HG03139 (cell line): ENCODE data around the gene PAIP2.
"Not testable (repeated sequence)": the region's sequence is repeated elsewhere in the genome, so short reads cannot be mapped to it uniquely, and the experiment has no call there.

Source experiments
- ATAC-seq: cut with Tn5 transposase; IDR thresholded peaks from one replicate; pipeline ENCODE4 v1.9.1; 2021; ENCODE audit not compliant: unreplicated experiment

The PAIP2 gene

GRCh38 chr5:139377226-139377625 lies 35.6 kb downstream of the PAIP2 start:
- no peak for ATAC-seq

GRCh38 chr5:139378101-139378825 lies 36.6 kb downstream of the PAIP2 start:
- ATAC-seq = no peak

GRCh38 chr5:139378941-139379361 lies 37.3 kb downstream of the PAIP2 start:
- no peak for ATAC-seq

GRCh38 chr5:139379626-139380449 lies 38.2 kb downstream of the PAIP2 start:
- ATAC-seq = no peak

DNA sequence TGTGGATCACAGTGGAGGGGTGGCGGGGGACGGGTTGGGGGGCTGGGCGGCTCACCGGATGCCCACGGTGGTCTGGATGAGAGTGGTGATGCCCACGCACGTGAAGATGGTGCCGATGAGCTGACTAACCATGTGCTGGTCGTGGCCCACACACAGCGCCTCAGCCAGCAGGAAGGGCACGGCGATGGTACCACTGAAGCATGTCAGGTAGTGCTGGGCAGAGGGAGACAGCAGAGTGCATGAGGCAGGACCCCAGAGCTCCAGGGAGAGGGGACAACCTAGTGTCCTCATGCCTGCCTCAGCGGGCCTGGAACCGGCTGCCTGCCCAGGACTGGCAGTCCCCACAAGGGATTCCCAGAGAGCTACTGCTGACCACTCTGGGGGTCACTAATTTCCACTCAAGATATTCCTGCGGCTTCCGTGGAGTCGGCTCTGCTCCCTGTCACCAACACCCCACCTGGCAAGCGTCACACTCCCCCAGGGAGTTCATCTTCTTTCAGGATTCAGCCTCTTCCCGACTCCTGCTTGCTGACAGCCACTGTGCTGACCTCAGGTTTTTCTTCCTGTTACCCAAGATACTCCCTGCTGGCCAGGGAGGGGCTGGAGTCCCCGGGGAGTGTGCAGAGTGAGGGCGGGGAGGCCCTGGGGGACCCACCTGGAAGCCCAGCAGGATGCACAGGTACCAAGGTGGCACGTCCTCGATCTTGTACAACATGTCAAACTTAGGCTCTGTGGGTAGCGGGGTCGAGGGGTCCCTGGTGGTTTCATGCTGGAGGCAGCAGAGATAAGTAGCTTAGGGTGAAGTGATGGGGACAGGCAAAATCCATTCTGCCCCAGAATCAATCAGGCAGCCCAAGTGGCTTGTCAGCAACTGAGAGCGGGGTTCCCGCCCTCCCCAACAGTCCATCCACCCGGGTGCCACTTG lies 40.4 kb downstream of the PAIP2 start:
- ATAC-seq = no peak

GRCh38 chr5:139382807-139383206 lies 41.2 kb downstream of the PAIP2 start:
- no peak for ATAC-seq

DNA sequence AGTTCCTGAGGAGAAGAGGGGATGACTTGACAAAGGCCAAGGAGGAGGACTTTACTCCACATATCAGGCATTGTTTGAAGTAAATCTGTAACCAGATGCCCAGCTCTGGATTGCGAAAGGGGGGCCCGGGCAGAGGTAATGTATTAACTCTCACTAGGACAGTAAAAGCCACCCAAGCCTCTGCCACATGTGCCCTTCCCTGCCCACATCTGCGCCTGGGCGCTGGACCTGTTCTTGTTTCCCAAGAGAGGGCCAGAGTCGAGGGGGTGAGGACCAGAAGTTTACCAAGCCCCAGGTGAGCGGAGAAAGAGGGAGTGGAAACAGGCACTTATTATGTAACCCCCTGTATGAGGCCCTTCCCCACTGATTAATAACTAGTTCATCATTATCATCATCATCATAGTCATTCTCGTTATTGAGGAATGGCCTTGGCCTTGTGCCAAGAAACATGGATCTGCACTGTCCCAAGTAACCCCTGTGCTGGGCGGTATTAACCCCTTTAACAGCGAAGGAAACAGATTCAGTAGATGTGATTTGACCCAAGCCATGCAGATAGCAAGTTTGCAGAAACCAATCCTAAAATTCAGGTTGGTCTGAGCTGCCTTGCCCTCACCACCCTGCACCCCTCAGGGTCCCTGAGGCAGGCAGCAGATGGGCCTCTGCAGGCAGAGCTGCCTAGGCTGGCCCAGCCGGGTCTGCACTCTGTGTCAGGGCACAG lies 41.8 kb downstream of the PAIP2 start, which contains the start of gene SLC23A1:
TSS of gene SLC23A1 (minus strand) at position 23 of the 718 bp plus-strand sequence. CDS start 44 bp downstream, outside the sequence.
- no peak for ATAC-seq

DNA sequence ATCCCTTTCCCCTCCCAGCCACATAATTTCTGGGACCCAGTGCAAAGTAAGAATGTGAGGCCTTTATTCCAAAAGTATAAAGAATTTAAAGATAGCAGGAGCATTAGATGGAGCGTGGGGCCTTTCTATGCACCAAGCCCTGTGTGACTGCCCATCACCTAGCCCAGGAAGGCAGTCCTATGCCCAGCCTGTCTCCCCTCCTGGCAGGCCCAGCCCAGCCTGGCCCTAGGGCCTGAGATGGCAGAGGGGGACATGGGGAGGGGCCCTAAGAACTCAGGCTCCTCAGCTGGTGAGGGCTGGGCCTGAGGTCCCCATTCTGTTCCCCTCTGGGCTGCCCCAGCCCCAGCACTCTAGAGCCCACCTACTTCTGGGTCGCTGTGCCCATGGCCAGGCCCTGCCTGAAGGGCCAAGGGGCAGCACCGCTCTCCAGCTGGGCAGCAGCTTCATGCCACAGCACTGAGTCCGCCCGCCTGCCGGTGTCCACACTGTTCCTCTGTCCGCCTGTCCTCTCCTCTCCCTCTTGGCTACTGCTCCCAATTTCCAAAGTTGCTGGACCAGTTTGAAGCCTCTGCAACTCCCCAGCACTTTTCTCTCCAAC lies 42.4 kb downstream of the PAIP2 start:
- ATAC-seq = no peak

DNA sequence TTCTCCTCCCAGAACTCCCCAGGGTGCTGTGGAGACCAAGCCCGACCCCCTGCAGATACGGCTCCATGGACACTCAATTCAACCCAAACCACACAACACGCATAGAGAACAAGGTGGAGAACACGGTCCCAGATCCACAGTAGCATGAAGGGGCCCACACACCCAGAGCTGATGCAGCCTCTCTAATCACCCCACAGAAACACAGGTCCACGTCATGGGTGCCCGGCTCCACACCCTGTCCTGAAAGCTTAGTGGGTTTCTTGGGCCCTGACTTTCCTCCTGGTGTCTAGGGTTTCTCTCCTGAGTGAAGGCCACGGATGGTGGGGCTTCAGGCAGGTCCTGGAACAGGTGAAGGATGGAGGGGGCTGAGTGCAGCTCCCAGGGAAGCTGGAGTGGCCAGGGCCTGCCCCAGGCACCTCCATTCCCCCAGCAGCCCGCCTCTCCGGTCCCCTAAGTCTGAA lies 43.0 kb downstream of the PAIP2 start:
- ATAC-seq = no peak

DNA sequence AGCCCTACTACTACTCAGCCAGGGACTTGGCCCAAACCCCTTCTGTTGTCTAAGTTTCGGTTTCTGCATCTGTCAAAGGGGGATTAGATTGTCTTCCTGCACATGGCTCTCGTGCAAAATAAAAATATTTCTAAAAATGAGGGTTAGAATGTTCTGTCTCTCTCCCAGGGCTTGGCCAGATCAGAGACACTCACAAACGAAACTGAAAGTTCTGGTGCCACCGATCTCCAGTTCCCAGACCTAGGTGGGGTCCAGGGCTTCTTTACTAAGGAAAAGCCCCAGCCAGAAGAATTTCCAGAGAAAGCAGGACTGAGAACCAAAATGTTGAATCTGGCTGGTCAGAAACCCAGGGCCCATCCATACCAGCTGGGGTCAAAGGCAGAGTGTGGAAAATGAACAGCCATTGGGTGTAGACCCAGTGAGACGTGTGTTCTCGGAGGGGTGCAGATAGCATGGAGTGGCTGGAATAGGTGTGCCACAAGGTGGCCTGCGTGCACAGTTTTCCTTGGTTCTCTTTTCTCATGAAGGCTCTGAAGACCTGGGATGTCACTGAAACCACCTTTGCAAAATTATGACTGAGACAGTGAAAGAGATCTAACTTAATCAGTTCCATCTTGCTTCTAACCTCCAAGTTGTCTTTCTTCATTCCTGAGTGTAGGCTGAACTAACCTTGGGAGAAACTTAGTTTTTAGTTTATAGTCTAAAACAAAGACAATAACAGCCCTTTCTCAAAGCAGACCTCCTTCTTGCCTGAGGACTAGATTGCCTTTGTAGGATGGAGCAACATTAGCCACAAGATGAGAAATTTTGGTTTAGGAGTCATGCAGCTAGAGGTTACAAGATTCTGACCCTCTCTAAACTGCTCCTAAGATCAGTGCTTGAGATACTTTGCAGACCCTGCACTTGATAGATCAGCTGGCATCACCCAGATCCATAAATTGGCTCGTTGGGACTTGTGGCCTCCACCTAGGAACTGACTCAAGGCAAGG lies 43.7 kb downstream of the PAIP2 start:
- ATAC-seq = no peak

- no peak for ATAC-seq
Measured at GRCh38 chr5:139386050-139386438, 44.4 kb downstream of the PAIP2 start.

GRCh38 chr5:139386956-139387355 lies 45.3 kb downstream of the PAIP2 start:
- not testable (repeated sequence) for ATAC-seq

- no peak for ATAC-seq
Measured at GRCh38 chr5:139387611-139388197, 46.0 kb downstream of the PAIP2 start.

DNA sequence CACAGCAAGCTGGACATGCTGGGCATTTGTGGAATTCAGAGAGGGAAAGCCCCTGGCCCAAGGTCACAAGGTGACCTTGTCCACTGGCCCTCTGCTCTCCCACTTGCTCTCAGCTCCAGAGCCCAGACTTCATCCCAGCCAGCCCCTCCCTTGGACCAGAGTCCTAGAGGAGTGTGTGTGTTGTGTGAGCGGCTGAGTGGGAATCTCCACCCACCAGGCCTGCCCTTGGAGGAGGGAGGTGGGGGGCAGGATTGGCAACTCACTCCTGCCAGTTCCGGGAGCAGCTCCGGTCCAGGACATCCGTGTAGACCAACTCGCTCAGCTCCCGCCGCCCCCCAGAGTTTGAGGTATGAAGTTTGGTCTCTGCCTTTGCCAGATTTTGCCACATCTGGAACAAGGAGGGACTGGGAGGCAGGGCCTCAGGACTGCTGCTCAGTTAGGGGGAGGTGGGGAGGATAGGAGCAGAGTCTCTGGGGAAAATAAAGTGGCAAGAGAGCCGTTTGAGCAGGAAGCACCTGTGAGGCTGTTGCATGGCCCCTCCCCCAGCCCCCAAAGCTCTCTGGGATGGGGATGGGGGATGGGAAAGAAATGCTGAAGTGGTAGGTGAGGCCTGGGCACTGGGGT lies 46.7 kb downstream of the PAIP2 start:
- no peak for ATAC-seq

- ATAC-seq = peak; percentile 28
Measured at GRCh38 chr5:139389701-139390638, 48.3 kb downstream of the PAIP2 start, which contains the start of gene MZB1. Gene MZB1 (minus strand): TSS chr5:139389913. CDS start chr5:139389856, 57 bp downstream.

DNA sequence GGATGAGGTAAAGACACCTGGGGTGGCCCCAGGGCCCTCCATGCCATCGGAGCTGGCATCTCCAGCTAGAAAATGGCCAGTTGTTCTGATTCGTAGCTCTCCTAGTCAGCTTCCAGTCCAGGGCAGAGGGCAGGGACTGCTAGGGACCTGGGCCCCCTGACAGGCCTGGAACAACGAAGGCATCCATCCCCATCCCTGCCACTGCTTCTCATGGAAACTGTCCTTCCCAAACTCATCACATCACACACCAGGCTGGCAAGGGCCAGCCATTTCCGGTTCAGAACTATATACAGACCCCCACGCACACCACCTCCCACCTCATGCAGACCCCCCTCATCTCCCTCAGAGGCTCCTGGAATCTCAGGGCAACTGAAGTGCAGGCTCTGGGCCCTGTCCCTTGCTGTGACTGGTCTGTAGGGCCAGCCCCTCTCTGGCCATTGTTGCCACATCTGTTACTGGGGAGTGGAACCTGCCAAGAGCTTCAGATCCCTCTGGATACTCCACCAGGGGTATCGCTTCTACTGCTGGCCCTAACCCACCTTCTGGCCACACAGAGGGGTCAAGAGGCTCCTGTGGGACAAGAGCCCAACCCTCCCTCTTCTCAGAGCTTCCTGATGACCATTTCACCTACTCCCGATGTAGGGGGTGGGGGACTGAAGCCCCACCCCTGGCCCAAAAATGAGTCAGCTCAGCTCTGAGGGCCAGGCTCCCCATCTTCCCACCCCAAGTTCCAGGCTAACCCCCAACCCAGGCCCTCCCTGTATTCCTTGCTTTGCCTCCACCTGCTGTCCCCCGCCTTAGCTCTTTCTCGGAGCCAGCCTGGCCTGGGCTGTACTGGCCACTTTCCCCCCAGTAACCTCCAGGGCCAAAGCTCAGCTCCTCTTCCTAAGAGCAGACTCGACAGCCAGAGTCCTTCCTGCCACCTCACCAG lies 49.2 kb downstream of the PAIP2 start:
- ATAC-seq = no peak
